SKM-1 treated with dmso at 0.1 percent for 144 hours (cell line): ENCODE results near the gene RBP3.
A peak's percentile ranks its signal among the peaks of the same experiment; 100 is the strongest.

Experiments
- DNase-seq: peaks from one replicate; lab custom pipeline; 2025; ENCODE audit not compliant: unreplicated experiment; lab: John Stamatoyannopoulos, UW

Gene RBP3

GRCh38 chr10:47335906-47336305 lies 12.3 kb upstream of the RBP3 start:
- DNase-seq, result no peak

GRCh38 chr10:47336387-47337134 lies 11.6 kb upstream of the RBP3 start:
- no peak for DNase-seq

GRCh38 chr10:47337310-47337709 lies 10.9 kb upstream of the RBP3 start:
- no peak for DNase-seq

GRCh38 chr10:47339186-47339735 lies 8.9 kb upstream of the RBP3 start:
- DNase-seq, result no peak

GRCh38 chr10:47339759-47340607 lies 8.2 kb upstream of the RBP3 start:
- DNase-seq, result peak; percentile 76

GRCh38 chr10:47340608-47341170 lies 7.5 kb upstream of the RBP3 start:
- peak; percentile 36 for DNase-seq

GRCh38 chr10:47344996-47345870 lies 2.9 kb upstream of the RBP3 start:
- no peak for DNase-seq

- no peak for DNase-seq
Measured at GRCh38 chr10:47346581-47347302, 1.4 kb upstream of the RBP3 start.

GRCh38 chr10:47347303-47347675 lies 874 bp upstream of the RBP3 start:
- DNase-seq, result no peak

- no peak for DNase-seq
Measured at GRCh38 chr10:47348661-47349470, 703 bp downstream of the RBP3 start.

- no peak for DNase-seq
Measured at GRCh38 chr10:47349516-47349915, 1.4 kb downstream of the RBP3 start.

GRCh38 chr10:47349941-47350371 lies 1.8 kb downstream of the RBP3 start:
- no peak for DNase-seq

GRCh38 chr10:47350671-47351640 lies 2.8 kb downstream of the RBP3 start:
- no peak for DNase-seq

GRCh38 chr10:47351899-47352815 lies 4.0 kb downstream of the RBP3 start:
- DNase-seq, result no peak

GRCh38 chr10:47353351-47353750 lies 5.2 kb downstream of the RBP3 start:
- no peak for DNase-seq

- no peak for DNase-seq
Measured at GRCh38 chr10:47354165-47354564, 6.0 kb downstream of the RBP3 start.

GRCh38 chr10:47354900-47355299 lies 6.7 kb downstream of the RBP3 start:
- no peak for DNase-seq
